Fibroblast of the aortic adventitia (primary cell): Measurements from ENCODE around the gene PSMD13. TPM values are rescaled to one million over a fixed set of nuclear protein-coding genes. Genes with fewer than 3 reads are reported as not detected.

Source experiments
- DNase-seq: peaks from one replicate; pipeline ENCODE4 v3.0.0-alpha.2; 2010; ENCODE audit warnings: low read depth
- H3K4me3 ChIP-seq: 2 replicates; pipeline ENCODE4 v1.5.1; 2011; ENCODE audit warnings: low read depth, mild to moderate bottlenecking, control low read depth, low read length, moderate library complexity
- total RNA-seq: library from RNA; depleted of rRNA; stranded (reverse); fragments of >200 nt; gene quantifications from 2 replicates; pipeline ENCODE4 v1.2.3, GENCODE V29; 2012; ENCODE audit warnings: low replicate concordance
- TF ChIP-seq, protein P1 (sequence below): IDR thresholded peaks from 2 replicates; pipeline ENCODE4 v1.5.1; 2011; ENCODE audit warnings: mild to moderate bottlenecking, low read length, control low read depth, inconsistent platforms; ENCODE audit not compliant: insufficient read depth

Gene PSMD13
- total RNA-seq, 1 donor = 96.9 TPM

DNA sequence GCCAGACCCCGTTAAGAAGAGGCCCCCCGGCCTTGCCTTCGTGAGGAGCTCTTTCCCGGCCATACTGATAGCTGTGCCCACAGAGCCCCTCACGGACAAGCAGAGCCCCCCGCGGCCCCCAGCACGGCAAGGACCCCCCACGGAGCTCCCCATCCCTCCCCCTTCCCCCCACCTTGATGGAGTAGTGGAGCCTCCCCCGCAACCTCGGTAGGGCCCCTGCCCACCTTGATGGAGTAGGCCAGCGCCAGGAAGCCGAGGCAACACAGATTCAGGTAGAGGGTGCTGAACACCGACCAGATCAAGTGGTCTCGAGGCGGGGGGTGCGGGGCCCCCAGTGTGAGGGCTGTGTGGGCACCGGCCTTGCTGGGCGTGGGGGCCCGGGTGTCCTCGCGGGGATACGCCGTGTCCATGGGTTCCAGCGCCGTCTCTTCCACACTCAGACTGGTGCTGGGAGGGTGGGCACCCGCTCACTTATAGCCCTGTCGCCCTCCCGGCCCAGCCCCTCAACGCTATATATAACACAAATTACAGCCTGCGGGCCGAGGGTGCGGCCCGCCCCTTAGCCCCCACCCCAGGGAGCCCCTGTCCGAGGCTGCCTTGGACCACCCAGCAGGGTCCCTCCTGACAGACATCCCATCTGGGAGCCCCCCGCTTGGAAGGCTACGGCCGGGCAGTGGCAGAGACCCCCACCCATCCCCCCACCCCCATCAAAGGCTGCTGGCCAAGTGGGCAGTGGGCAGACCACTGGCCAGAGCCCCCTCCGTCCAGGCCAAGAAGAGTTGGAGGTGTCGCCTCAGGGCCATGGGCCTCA is 62.5 kb downstream of the PSMD13 start, which contains the start of gene IFITM5:
Gene IFITM5, minus strand, starts transcription at position 446 of the 811 bp plus-strand sequence. Its CDS starts 36 bp downstream, at position 410.
- TF ChIP-seq, protein P1, sequence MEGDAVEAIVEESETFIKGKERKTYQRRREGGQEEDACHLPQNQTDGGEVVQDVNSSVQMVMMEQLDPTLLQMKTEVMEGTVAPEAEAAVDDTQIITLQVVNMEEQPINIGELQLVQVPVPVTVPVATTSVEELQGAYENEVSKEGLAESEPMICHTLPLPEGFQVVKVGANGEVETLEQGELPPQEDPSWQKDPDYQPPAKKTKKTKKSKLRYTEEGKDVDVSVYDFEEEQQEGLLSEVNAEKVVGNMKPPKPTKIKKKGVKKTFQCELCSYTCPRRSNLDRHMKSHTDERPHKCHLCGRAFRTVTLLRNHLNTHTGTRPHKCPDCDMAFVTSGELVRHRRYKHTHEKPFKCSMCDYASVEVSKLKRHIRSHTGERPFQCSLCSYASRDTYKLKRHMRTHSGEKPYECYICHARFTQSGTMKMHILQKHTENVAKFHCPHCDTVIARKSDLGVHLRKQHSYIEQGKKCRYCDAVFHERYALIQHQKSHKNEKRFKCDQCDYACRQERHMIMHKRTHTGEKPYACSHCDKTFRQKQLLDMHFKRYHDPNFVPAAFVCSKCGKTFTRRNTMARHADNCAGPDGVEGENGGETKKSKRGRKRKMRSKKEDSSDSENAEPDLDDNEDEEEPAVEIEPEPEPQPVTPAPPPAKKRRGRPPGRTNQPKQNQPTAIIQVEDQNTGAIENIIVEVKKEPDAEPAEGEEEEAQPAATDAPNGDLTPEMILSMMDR = no peak
- no peak within 1 kb of the TSS for H3K4me3 ChIP-seq
- DNase-seq = no peak

DNA sequence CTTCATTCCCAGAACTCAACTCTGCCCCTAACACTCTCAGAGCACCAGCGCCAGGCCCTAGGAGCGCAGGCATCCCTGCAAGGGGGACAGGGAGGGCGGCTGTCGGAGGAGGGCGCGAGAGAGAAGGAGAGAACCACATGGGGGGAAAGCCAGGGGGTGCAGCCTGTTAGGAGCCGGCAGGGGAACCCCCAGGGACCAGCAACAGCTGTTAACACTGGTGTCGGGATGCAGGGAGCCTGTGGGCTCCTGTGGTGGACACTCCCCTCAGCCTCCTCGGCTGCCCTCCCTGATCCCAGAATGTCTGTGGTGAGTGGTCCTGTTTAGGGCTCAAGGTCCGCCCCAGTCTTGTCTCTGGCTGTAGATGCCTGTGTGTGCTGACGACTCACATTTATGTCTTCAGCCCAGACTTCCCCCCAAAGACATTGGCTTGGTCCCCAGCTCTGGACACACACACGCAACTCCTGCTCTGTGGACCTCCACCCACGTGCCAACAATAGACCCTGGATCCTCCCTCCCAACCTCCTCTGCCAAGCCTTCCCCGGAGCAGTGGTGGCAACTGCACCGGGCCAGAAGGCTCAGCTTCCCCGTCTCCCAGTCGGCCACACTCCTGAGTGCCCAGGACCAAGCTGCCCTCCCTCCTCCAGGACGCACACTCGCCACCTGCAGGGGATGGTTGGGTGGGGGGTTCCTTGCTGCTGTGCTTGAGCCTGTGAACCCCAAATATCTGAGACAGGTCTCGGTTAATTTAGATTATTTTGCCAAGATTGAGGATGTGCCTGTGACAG is 63.4 kb downstream of the PSMD13 start:
- TF ChIP-seq, protein P1 = peak; percentile 28

More for the DNA sequence above, 63.4 kb downstream of the PSMD13 start:
- DNase-seq = peak; percentile 68
- no peak overlapping the region for H3K4me3 ChIP-seq

Other genes starting within 250 kb of the PSMD13 start
- not detected in 2 replicates for gene SCGB1C1, start 43.9 kb upstream of the PSMD13 start, total RNA-seq
- gene BET1L, start 29.6 kb upstream of the PSMD13 start, total RNA-seq = 9.6 and 16.2 TPM in 2 replicates
- gene RIC8A, start 29.3 kb upstream of the PSMD13 start, total RNA-seq = 135 and 148 TPM in 2 replicates
- gene SIRT3, start 634 bp upstream of the PSMD13 start, total RNA-seq = 4.2 and 8.2 TPM in 2 replicates
- not detected in 2 replicates for gene NLRP6, start 41.4 kb downstream of the PSMD13 start, total RNA-seq
- 5.3 and 6.9 TPM in 2 replicates for gene PGGHG, start 52.1 kb downstream of the PSMD13 start, total RNA-seq
- gene IFITM5, start 62.5 kb downstream of the PSMD13 start, total RNA-seq = not detected in 2 replicates
- gene IFITM2, start 70.8 kb downstream of the PSMD13 start, total RNA-seq = 50.1 and 88.1 TPM in 2 replicates
- gene IFITM1, start 77.1 kb downstream of the PSMD13 start, total RNA-seq = 20.9 and 24.2 TPM in 2 replicates
- 34.3 and 95.4 TPM in 2 replicates for gene IFITM3, start 83.9 kb downstream of the PSMD13 start, total RNA-seq
- 1.5 and 1.9 TPM in 2 replicates for gene B4GALNT4, start 132.5 kb downstream of the PSMD13 start, total RNA-seq
- gene PKP3, start 157.2 kb downstream of the PSMD13 start, total RNA-seq = 1.3 and 5.6 TPM in 2 replicates
- 30.4 and 38.7 TPM in 2 replicates for gene SIGIRR, start 178.0 kb downstream of the PSMD13 start, total RNA-seq
- gene ANO9, start 205.0 kb downstream of the PSMD13 start, total RNA-seq = not detected in 2 replicates
- 28.7 and 51.6 TPM in 2 replicates for gene PTDSS2, start 213.3 kb downstream of the PSMD13 start, total RNA-seq